GM12878 (cell line): ENCODE results near the gene PPP1R1B. TPM values are rescaled to one million over a fixed set of nuclear protein-coding genes. Genes with fewer than 3 reads are reported as not detected.
A peak's percentile ranks its signal among the peaks of the same experiment; 100 is the strongest.

ENCODE experiments used
- ASH2L ChIP-seq: fragments of 300-600, 200-600 bp; sonication (generic); IDR thresholded peaks from 2 replicates; pipeline ENCODE4 v1.6.1; 2017; ENCODE audit warnings: low read depth, mild to moderate bottlenecking, borderline replicate concordance
- EGR1 ChIP-seq, 2 experiments: IDR thresholded peaks; 1 replicate in 1 of 2; 2 replicates in 1 of 2; pipeline ENCODE4 v1.6.1; 2011 to 2012; ENCODE audit warnings: low read depth in 2 of 2, low read length in 2 of 2, borderline replicate concordance in 1 of 2, mild to moderate bottlenecking in 1 of 2, moderate library complexity in 1 of 2
- GABPA ChIP-seq: IDR thresholded peaks from 2 replicates; pipeline ENCODE4 v1.6.1; 2014; ENCODE audit warnings: antibody characterized with exemption, low read depth, mild to moderate bottlenecking, inconsistent platforms
- IKZF1 ChIP-seq: fragments of 450-650 bp; conservative IDR thresholded peaks from 2 replicates; pipeline ENCODE4 v1.6.1; 2017; ENCODE audit warnings: antibody characterized with exemption, mild to moderate bottlenecking
- LARP7 ChIP-seq: fragments of 450-650 bp; IDR thresholded peaks from 2 replicates; pipeline ENCODE4 v1.6.1; 2017; ENCODE audit warnings: mild to moderate bottlenecking
- NFIC ChIP-seq: IDR thresholded peaks from 2 replicates; pipeline ENCODE4 v1.6.1; 2012; ENCODE audit warnings: low read depth, mild to moderate bottlenecking, inconsistent platforms, low read length, moderate library complexity
- NR2C2 ChIP-seq: IDR thresholded peaks from 2 replicates; pipeline ENCODE4 v1.6.1; 2011; ENCODE audit warnings: borderline replicate concordance, low read depth; ENCODE audit not compliant: control insufficient read depth, insufficient read length
- POLR2AphosphoS2 ChIP-seq: IDR thresholded peaks from 2 replicates; pipeline ENCODE4 v1.6.1; 2011; ENCODE audit warnings: low read depth, mild to moderate bottlenecking, low read length, improper control_type of control experiment, moderate library complexity
- POU2F2 ChIP-seq: IDR thresholded peaks from 3 replicates; pipeline ENCODE4 v1.6.1; 2011; ENCODE audit warnings: low read depth, mild to moderate bottlenecking, low read length, borderline replicate concordance
- RFX5 ChIP-seq: IDR thresholded peaks from 2 replicates; pipeline ENCODE4 v1.6.1; 2011; ENCODE audit warnings: low read depth, low read length, improper control_type of control experiment
- TARDBP ChIP-seq: IDR thresholded peaks from 2 replicates; pipeline ENCODE4 v1.6.1; 2016; ENCODE audit warnings: borderline replicate concordance
- TBL1XR1 ChIP-seq: IDR thresholded peaks from 2 replicates; pipeline ENCODE4 v1.6.1; 2012; ENCODE audit warnings: low read depth, low read length, improper control_type of control experiment
- ZNF217 ChIP-seq: fragments of 450-650 bp; IDR thresholded peaks from 2 replicates; pipeline ENCODE4 v1.6.1; 2017; ENCODE audit warnings: antibody characterized with exemption, mild to moderate bottlenecking
- ZNF274 ChIP-seq: IDR thresholded peaks from one replicate; pipeline ENCODE4 v1.8.0; 2011; ENCODE audit not compliant: insufficient read length, insufficient read depth
- polyA plus RNA-seq, 11 experiments: library from polyadenylated mRNA; depleted of rRNA in 4 of 11; unstranded in 6 of 11; stranded (reverse) in 5 of 11; fragments of >200 nt; fragmentation: Nextera tagmentation in 4 of 11; fragmentation: Illumina TruSeq in 1 of 11; extraction: Ambion mirVana in 4 of 11; extraction: Trizol in 1 of 11; gene quantifications; 1 replicate in 1 of 11; 2 replicates in 10 of 11; pipeline versions ENCODE4 v1.2.1 to v1.2.3, GENCODE V29; 2011 to 2016; ENCODE audit warnings: inconsistent platforms in 2 of 11, missing spikeins in 2 of 11, low read depth in 1 of 11
- total RNA-seq, 4 experiments: library from RNA; depleted of rRNA in 3 of 4; stranded (reverse); fragments of >200 nt in 3 of 4; fragmentation: Illumina TruSeq in 1 of 4; extraction: Trizol in 1 of 4; gene quantifications; 2 replicates each; pipeline versions ENCODE4 v1.2.1 to v1.2.3, GENCODE V29; 2013 to 2021
- TF ChIP-seq, protein P1 (sequence below): fragments of 450-650 bp; IDR thresholded peaks from 2 replicates; pipeline ENCODE4 v1.6.1; 2014; ENCODE audit warnings: mild to moderate bottlenecking
- TF ChIP-seq, protein P2 (sequence below): fragments of 450-650 bp; IDR thresholded peaks from 2 replicates; pipeline ENCODE4 v1.6.1; 2016; ENCODE audit warnings: mild to moderate bottlenecking
- TF ChIP-seq, protein P3 (sequence below): fragments of 450-650 bp; IDR thresholded peaks from 2 replicates; pipeline ENCODE4 v1.6.1; 2018; ENCODE audit warnings: mild to moderate bottlenecking, low read depth, moderate library complexity; ENCODE audit not compliant: partially characterized antibody
- TF ChIP-seq, protein P4 (sequence below): fragments of 150-350 bp; IDR thresholded peaks from 2 replicates; pipeline ENCODE4 v1.6.1; 2016; ENCODE audit warnings: low read depth, low read length
- TF ChIP-seq, protein P5 (sequence below): fragments of 450-650 bp; IDR thresholded peaks from 2 replicates; pipeline ENCODE4 v1.6.1; 2017; ENCODE audit warnings: low read depth, mild to moderate bottlenecking, moderate library complexity

The PPP1R1B gene
- total and polyA plus RNA-seq, 10 of the 15 experiments (the other 5 are each of a cell fraction or from before 2014, with no cell fraction given) = 0.08 TPM; not detected in 9

DNA sequence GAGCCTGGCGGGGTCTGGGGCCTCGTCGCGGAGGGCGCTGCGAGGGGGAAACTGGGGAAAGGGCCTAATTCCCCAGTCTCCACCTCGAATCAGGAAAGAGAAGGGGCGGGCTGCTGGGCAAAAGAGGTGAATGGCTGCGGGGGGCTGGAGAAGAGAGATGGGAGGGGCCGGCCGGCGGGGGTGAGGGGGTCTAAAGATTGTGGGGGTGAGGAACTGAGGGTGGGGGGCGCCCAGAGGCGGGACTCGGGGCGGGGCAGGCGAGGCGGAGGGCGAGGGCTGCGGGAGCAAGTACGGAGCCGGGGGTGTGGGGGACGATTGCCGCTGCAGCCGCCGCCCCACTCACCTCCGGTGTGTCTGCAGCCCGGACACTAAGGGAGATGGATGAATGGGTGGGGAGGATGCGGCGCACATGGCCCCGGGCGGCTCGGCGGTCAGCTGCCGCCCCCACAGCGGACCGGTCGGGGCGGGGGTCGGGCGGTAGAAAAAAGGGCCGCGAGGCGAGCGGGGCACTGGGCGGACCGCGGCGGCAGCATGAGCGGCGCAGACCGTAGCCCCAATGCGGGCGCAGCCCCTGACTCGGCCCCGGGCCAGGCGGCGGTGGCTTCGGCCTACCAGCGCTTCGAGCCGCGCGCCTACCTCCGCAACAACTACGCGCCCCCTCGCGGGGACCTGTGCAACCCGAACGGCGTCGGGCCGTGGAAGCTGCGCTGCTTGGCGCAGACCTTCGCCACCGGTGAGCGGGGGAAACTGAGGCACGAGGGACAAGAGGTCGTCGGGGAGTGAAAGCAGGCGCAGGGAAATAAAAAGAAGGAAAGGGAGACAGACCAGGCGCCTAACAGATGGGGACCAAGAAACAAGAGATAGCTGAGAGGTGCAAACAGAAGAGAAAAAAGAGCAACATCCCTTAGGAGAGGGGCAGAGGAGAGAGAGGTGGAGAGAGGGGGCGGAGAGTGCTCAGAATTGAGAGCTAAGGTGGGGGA, 41.5 kb downstream of the PPP1R1B start, which contains the start of gene PNMT (continued):
- TF ChIP-seq EGR1 (IDR thresholded peaks at IDR 0.05; ENCODE audit: borderline replicate concordance in 1 of 2, low read depth in 2 of 2, low read length in 2 of 2) (no peak), GABPA (no peak), NR2C2 (no peak), POU2F2 (no peak), NFIC (no peak), LARP7 (peak; percentile 81), TBL1XR1 (no peak), POLR2AphosphoS2 (no peak), TARDBP (no peak), IKZF1 (peak; percentile 67), RFX5 (no peak), ASH2L (no peak), ZNF274 (no peak), ZNF217 (no peak)
- TF ChIP-seq, protein P1, sequence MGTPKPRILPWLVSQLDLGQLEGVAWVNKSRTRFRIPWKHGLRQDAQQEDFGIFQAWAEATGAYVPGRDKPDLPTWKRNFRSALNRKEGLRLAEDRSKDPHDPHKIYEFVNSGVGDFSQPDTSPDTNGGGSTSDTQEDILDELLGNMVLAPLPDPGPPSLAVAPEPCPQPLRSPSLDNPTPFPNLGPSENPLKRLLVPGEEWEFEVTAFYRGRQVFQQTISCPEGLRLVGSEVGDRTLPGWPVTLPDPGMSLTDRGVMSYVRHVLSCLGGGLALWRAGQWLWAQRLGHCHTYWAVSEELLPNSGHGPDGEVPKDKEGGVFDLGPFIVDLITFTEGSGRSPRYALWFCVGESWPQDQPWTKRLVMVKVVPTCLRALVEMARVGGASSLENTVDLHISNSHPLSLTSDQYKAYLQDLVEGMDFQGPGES = no peak
- TF ChIP-seq, protein P2, sequence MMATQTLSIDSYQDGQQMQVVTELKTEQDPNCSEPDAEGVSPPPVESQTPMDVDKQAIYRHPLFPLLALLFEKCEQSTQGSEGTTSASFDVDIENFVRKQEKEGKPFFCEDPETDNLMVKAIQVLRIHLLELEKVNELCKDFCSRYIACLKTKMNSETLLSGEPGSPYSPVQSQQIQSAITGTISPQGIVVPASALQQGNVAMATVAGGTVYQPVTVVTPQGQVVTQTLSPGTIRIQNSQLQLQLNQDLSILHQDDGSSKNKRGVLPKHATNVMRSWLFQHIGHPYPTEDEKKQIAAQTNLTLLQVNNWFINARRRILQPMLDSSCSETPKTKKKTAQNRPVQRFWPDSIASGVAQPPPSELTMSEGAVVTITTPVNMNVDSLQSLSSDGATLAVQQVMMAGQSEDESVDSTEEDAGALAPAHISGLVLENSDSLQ = no peak
- TF ChIP-seq, protein P3, sequence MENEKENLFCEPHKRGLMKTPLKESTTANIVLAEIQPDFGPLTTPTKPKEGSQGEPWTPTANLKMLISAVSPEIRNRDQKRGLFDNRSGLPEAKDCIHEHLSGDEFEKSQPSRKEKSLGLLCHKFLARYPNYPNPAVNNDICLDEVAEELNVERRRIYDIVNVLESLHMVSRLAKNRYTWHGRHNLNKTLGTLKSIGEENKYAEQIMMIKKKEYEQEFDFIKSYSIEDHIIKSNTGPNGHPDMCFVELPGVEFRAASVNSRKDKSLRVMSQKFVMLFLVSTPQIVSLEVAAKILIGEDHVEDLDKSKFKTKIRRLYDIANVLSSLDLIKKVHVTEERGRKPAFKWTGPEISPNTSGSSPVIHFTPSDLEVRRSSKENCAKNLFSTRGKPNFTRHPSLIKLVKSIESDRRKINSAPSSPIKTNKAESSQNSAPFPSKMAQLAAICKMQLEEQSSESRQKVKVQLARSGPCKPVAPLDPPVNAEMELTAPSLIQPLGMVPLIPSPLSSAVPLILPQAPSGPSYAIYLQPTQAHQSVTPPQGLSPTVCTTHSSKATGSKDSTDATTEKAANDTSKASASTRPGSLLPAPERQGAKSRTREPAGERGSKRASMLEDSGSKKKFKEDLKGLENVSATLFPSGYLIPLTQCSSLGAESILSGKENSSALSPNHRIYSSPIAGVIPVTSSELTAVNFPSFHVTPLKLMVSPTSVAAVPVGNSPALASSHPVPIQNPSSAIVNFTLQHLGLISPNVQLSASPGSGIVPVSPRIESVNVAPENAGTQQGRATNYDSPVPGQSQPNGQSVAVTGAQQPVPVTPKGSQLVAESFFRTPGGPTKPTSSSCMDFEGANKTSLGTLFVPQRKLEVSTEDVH = no peak
- TF ChIP-seq, protein P4, sequence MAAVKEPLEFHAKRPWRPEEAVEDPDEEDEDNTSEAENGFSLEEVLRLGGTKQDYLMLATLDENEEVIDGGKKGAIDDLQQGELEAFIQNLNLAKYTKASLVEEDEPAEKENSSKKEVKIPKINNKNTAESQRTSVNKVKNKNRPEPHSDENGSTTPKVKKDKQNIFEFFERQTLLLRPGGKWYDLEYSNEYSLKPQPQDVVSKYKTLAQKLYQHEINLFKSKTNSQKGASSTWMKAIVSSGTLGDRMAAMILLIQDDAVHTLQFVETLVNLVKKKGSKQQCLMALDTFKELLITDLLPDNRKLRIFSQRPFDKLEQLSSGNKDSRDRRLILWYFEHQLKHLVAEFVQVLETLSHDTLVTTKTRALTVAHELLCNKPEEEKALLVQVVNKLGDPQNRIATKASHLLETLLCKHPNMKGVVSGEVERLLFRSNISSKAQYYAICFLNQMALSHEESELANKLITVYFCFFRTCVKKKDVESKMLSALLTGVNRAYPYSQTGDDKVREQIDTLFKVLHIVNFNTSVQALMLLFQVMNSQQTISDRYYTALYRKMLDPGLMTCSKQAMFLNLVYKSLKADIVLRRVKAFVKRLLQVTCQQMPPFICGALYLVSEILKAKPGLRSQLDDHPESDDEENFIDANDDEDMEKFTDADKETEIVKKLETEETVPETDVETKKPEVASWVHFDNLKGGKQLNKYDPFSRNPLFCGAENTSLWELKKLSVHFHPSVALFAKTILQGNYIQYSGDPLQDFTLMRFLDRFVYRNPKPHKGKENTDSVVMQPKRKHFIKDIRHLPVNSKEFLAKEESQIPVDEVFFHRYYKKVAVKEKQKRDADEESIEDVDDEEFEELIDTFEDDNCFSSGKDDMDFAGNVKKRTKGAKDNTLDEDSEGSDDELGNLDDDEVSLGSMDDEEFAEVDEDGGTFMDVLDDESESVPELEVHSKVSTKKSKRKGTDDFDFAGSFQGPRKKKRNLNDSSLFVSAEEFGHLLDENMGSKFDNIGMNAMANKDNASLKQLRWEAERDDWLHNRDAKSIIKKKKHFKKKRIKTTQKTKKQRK = no peak
- TF ChIP-seq, protein P5, sequence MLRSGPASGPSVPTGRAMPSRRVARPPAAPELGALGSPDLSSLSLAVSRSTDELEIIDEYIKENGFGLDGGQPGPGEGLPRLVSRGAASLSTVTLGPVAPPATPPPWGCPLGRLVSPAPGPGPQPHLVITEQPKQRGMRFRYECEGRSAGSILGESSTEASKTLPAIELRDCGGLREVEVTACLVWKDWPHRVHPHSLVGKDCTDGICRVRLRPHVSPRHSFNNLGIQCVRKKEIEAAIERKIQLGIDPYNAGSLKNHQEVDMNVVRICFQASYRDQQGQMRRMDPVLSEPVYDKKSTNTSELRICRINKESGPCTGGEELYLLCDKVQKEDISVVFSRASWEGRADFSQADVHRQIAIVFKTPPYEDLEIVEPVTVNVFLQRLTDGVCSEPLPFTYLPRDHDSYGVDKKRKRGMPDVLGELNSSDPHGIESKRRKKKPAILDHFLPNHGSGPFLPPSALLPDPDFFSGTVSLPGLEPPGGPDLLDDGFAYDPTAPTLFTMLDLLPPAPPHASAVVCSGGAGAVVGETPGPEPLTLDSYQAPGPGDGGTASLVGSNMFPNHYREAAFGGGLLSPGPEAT = no peak
